GM06990 (cell line): ENCODE measurements around the gene ELF5.

Source experiments
- DNase-seq: peaks from one replicate; pipeline ENCODE4 v3.0.0-alpha.2; 2011; ENCODE audit not compliant: insufficient read length; ENCODE audit errors: extremely low read depth
- H3K27me3 ChIP-seq: replicated peaks from 2 replicates; pipeline ENCODE4 v1.6.0; 2011; ENCODE audit warnings: low read length; ENCODE audit not compliant: control insufficient read depth, insufficient read depth
- H3K36me3 ChIP-seq: 2 replicates; pipeline ENCODE4 v1.5.1; 2011; ENCODE audit warnings: low read length; ENCODE audit not compliant: control insufficient read depth, insufficient read depth
- H3K4me3 ChIP-seq: replicated peaks from 2 replicates; pipeline ENCODE4 v1.5.1; 2011; ENCODE audit warnings: low read depth, mild to moderate bottlenecking, control low read depth, low read length
- CTCF ChIP-seq: IDR thresholded peaks from 2 replicates; pipeline ENCODE4 v1.5.1; 2011; ENCODE audit warnings: low read length, control low read depth, mild to moderate bottlenecking, inconsistent platforms; ENCODE audit not compliant: insufficient read depth, poor library complexity, severe bottlenecking

The ELF5 gene

DNA sequence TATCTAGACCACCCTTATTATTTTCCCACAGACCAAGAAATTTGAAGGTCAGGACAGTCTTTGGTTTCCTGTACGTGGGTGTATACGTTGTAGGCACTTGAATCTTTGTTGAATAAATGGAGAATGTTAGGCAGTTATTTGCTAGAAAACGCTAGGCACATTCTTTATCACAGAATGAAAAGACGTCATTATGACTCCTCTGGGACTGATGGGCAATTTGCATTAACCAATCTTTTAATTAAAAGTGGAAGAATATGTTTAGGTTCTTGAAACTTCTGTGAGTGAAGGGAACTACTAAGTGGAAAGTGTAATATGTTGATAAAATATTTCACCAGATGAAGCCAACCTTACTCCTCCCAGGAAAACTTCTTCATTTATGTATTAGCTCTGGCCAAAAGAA is 69.2 kb downstream of the ELF5 start:
- no peak for TF ChIP-seq CTCF
- DNase-seq, result no peak
- Histone ChIP-seq H3K27me3 (no peaks in the 10 kb centered on the region), H3K4me3 (no peak overlapping the region), H3K36me3 (no peaks in the 10 kb centered on the region; the same call in 1 of the 2 replicates)

DNA sequence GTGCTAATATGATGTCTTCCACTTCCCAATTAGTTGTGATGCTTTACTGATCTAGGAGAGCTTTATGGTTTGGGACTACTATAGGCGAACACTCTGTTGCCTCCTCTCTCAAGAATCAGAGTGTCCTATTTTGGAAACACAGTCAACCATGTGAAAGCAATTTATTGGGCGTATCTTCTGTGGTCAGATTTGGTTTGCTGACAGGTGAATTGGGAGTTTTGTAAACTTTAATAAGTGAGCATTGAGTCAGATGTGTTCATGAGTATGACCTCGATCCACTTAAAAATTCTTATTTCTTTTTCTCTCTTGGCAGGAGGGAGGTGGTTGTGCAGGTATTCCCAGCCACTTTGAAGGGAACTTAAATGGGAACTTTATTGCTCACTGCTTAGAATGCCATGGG is 70.5 kb downstream of the ELF5 start:
- H3K36me3 ChIP-seq, result no peaks in the 10 kb centered on the region; the same call in 1 of the 2 replicates
- DNase-seq, result no peak
- TF ChIP-seq CTCF, result no peak
- no peaks in the 10 kb centered on the region for H3K27me3 ChIP-seq
- H3K4me3 ChIP-seq, result no peak overlapping the region

DNA sequence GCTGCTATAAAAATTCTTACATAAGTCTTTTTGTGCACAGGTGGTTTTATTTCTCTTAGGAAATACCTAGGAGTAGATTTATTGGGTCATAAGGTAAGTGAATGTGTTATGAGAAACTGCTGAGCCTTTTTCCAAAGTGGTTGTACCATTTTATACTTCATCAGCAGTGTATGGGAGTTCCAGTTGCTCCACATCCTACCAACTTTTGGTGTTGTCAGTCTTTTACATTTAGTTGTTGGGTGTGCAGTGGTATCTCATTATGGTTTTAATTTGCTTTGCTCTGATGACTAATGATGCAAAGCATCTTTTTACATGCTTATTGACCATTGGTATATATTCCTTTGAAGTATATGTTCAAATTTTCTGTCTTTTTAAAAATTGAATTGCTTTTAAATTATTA is 71.8 kb downstream of the ELF5 start:
- DNase-seq, result no peak
- H3K27me3 ChIP-seq, result no peaks in the 10 kb centered on the region
- TF ChIP-seq CTCF, result no peak
- no peak overlapping the region for H3K4me3 ChIP-seq
- H3K36me3 ChIP-seq, result no peaks in the 10 kb centered on the region; the same call in 1 of the 2 replicates

DNA sequence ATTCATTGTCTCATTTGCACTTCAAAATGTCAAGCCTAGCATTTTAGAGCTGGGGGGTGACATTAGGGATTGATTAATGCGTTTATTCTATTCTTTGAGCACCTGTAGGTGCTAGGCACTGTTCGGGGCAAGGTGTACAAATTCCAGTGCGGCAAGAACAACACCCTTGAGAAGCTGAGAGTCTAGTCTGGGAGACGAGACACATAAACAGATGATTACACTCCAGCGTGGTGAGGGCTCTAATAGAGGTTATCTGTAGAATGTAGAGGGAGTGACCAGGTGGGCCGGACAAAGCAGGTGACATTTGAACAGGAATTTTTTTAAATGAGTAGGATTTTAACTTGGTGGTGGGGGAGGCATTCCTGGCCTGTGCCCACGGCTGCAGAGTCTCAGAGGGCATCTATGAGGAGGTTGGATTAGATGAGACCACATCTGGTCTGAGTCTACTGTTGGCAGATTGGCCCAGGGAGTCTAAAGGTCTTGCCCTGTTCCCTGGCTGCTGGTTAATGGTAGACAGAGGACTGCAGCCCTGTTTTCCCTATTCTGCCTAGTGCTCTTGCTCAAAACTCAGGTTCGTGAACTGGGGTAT is 73.9 kb downstream of the ELF5 start:
- Histone ChIP-seq H3K36me3 (no peaks in the 10 kb centered on the region; the same call in 1 of the 2 replicates), H3K4me3 (peak overlapping the region; percentile 76), H3K27me3 (no peaks in the 10 kb centered on the region)
- no peak for DNase-seq
- TF ChIP-seq CTCF, result no peak

- Histone ChIP-seq H3K4me3 (peak within 1 kb of the TSS; percentile 76), H3K36me3 (no peaks in the 10 kb centered on the region; the same call in 1 of the 2 replicates), H3K27me3 (no peaks in the 10 kb centered on the region)
- DNase-seq, result peak; percentile 97
- TF ChIP-seq CTCF, result no peak
Measured at GRCh38 chr11:34438529-34439507, 74.8 kb downstream of the ELF5 start, which contains the start of gene CAT. CAT (plus strand) TSS chr11:34438934; CDS start chr11:34439014, 80 bp downstream.
